Neural cell (in vitro differentiated cells): ENCODE data around the gene NELL1. TPM values are rescaled to one million over a fixed set of nuclear protein-coding genes. Genes with fewer than 3 reads are reported as not detected.

Experiments
- H2AFZ ChIP-seq: fragments of 200-600, 300-800 bp; sonication (generic), shearing (Covaris generic); 2 replicates; pipeline ENCODE4 v1.6.0; 2014; ENCODE audit warnings: low read depth, mild to moderate bottlenecking, antibody characterized with exemption, low read length, moderate library complexity
- H3F3A ChIP-seq: fragments of 200-600 bp; shearing (Covaris generic); 2 replicates; pipeline ENCODE4 v1.6.1; 2016; ENCODE audit warnings: mild to moderate bottlenecking, moderate library complexity, mixed read lengths, antibody characterized with exemption, low read length; ENCODE audit not compliant: insufficient read depth, poor library complexity, severe bottlenecking
- H3K27ac ChIP-seq: fragments of 200-600, 300-800 bp; sonication (generic), shearing (Covaris generic); 2 replicates; pipeline ENCODE4 v1.5.1; 2014; ENCODE audit warnings: mild to moderate bottlenecking, low read length, moderate library complexity
- H3K27me3 ChIP-seq: fragments of 300-800, 200-600 bp; sonication (generic), shearing (Covaris generic); 2 replicates; pipeline ENCODE4 v1.6.0; 2014; ENCODE audit warnings: mild to moderate bottlenecking, low read depth, low read length, moderate library complexity; ENCODE audit not compliant: insufficient read depth
- H3K36me3 ChIP-seq: fragments of 300-800, 200-600 bp; sonication (generic), shearing (Covaris generic); 2 replicates; pipeline ENCODE4 v1.5.1; 2014; ENCODE audit warnings: mild to moderate bottlenecking, antibody characterized with exemption, low read length, moderate library complexity; ENCODE audit not compliant: insufficient read depth
- H3K4me2 ChIP-seq: fragments of 300-800, 200-600 bp; sonication (generic), shearing (Covaris generic); 2 replicates; pipeline ENCODE4 v1.6.0; 2014; ENCODE audit warnings: mild to moderate bottlenecking, low read length
- H3K4me3 ChIP-seq: fragments of 300-800, 200-600 bp; sonication (generic), shearing (Covaris generic); 2 replicates; pipeline ENCODE4 v1.5.1; 2014; ENCODE audit warnings: mild to moderate bottlenecking, low read length, moderate library complexity
- H3K79me2 ChIP-seq: fragments of 200-600 bp; shearing (Covaris generic); replicated peaks from 2 replicates; pipeline ENCODE4 v1.6.0; 2014; ENCODE audit warnings: mild to moderate bottlenecking, low read length, moderate library complexity; ENCODE audit not compliant: insufficient read depth
- H3K9ac ChIP-seq: fragments of 300-800, 200-600 bp; sonication (generic), shearing (Covaris generic); 2 replicates; pipeline ENCODE4 v1.6.1; 2016; ENCODE audit warnings: mild to moderate bottlenecking, low read length, mixed read lengths
- H3K9me2 ChIP-seq: fragments of 200-600 bp; shearing (Covaris generic); 2 replicates; pipeline ENCODE4 v1.6.1; 2016; ENCODE audit warnings: mild to moderate bottlenecking, low read length, mixed read lengths; ENCODE audit not compliant: insufficient read depth
- H3K9me3 ChIP-seq: fragments of 200-600, 300-800 bp; sonication (generic), shearing (Covaris generic); 2 replicates; pipeline ENCODE4 v1.6.1; 2016; ENCODE audit warnings: mild to moderate bottlenecking, mixed run types, low read length, moderate library complexity, mixed read lengths
- H4K20me1 ChIP-seq: fragments of 200-600 bp; shearing (Covaris generic); 2 replicates; pipeline ENCODE4 v1.6.1; 2016; ENCODE audit warnings: mild to moderate bottlenecking, mixed run types; ENCODE audit not compliant: insufficient read depth
- EP300 ChIP-seq: fragments of 450-650 bp; conservative IDR thresholded peaks from 2 replicates; pipeline ENCODE4 v1.6.1; 2014; ENCODE audit warnings: antibody characterized with exemption, mild to moderate bottlenecking, moderate library complexity; ENCODE audit not compliant: poor library complexity, severe bottlenecking
- EZH2 ChIP-seq: fragments of 200-600, 300-800 bp; shearing (Covaris generic), sonication (generic); IDR thresholded peaks from 2 replicates; pipeline ENCODE4 v1.6.1; 2014; ENCODE audit warnings: antibody characterized with exemption, low read length, borderline replicate concordance, mild to moderate bottlenecking; ENCODE audit not compliant: insufficient read depth, poor library complexity, severe bottlenecking
- MXI1 ChIP-seq: fragments of 450-650 bp; conservative IDR thresholded peaks from 2 replicates; pipeline ENCODE4 v1.6.1; 2014; ENCODE audit warnings: antibody characterized with exemption, mild to moderate bottlenecking; ENCODE audit not compliant: poor library complexity, severe bottlenecking
- POLR2AphosphoS5 ChIP-seq: IDR thresholded peaks from 2 replicates; pipeline ENCODE4 v1.6.1; 2012
- RAD21 ChIP-seq: fragments of 450-650 bp; conservative IDR thresholded peaks from 2 replicates; pipeline ENCODE4 v1.6.1; 2014; ENCODE audit warnings: antibody characterized with exemption, mild to moderate bottlenecking, moderate library complexity
- SMC3 ChIP-seq: fragments of 450-650 bp; conservative IDR thresholded peaks from 2 replicates; pipeline ENCODE4 v1.6.1; 2014; ENCODE audit warnings: antibody characterized with exemption, mild to moderate bottlenecking, moderate library complexity; ENCODE audit not compliant: poor library complexity
- TAF1 ChIP-seq: IDR thresholded peaks from 2 replicates; pipeline ENCODE4 v1.6.1; 2012; ENCODE audit warnings: low read depth
- polyA plus RNA-seq: library from polyadenylated mRNA; depleted of rRNA; stranded (reverse); fragments of >200 nt; gene quantifications from 2 replicates; pipeline ENCODE4 v1.2.3, GENCODE V29; 2014
- TF ChIP-seq, protein P1 (sequence below): fragments of 450-650 bp; IDR thresholded peaks from 2 replicates; pipeline ENCODE4 v1.5.1; 2014; ENCODE audit warnings: antibody characterized with exemption, mild to moderate bottlenecking, moderate library complexity; ENCODE audit not compliant: poor library complexity, severe bottlenecking
- TF ChIP-seq, protein P2 (sequence below): IDR thresholded peaks from 2 replicates; pipeline ENCODE4 v1.6.1; 2012; ENCODE audit warnings: borderline replicate concordance

Gene NELL1
- polyA plus RNA-seq, 1 donor from 2014 or later: 70.4 TPM

DNA sequence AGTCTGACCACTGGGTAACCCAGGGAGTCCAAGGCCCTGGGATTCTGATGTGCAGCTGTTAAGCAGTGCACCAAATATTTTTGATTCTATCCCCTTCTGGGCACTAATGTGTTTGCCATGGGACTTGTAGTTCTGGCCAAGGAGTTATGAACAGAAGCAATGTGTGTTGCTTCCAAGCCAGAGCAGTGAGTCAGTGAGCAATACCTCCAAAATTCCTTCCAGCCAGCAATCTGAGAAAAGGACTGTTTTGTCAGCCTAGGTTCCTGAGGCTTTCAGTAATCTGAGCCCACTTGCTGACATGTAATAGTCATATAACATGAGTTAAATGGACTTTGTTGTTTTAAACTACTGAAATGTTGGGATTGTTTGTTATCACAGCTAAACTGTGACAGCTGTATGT, 311.4 kb downstream of the NELL1 start:
- H3K79me2 ChIP-seq: no peaks in the 10 kb centered on the region
- no peak overlapping the region for H3K27ac ChIP-seq
- no peak for TF ChIP-seq SMC3
- TF ChIP-seq POLR2AphosphoS5: no peak
- TF ChIP-seq EP300: no peak
- TF ChIP-seq TAF1: no peak
- TF ChIP-seq, protein P1, sequence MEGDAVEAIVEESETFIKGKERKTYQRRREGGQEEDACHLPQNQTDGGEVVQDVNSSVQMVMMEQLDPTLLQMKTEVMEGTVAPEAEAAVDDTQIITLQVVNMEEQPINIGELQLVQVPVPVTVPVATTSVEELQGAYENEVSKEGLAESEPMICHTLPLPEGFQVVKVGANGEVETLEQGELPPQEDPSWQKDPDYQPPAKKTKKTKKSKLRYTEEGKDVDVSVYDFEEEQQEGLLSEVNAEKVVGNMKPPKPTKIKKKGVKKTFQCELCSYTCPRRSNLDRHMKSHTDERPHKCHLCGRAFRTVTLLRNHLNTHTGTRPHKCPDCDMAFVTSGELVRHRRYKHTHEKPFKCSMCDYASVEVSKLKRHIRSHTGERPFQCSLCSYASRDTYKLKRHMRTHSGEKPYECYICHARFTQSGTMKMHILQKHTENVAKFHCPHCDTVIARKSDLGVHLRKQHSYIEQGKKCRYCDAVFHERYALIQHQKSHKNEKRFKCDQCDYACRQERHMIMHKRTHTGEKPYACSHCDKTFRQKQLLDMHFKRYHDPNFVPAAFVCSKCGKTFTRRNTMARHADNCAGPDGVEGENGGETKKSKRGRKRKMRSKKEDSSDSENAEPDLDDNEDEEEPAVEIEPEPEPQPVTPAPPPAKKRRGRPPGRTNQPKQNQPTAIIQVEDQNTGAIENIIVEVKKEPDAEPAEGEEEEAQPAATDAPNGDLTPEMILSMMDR: no peak
- TF ChIP-seq, protein P2, sequence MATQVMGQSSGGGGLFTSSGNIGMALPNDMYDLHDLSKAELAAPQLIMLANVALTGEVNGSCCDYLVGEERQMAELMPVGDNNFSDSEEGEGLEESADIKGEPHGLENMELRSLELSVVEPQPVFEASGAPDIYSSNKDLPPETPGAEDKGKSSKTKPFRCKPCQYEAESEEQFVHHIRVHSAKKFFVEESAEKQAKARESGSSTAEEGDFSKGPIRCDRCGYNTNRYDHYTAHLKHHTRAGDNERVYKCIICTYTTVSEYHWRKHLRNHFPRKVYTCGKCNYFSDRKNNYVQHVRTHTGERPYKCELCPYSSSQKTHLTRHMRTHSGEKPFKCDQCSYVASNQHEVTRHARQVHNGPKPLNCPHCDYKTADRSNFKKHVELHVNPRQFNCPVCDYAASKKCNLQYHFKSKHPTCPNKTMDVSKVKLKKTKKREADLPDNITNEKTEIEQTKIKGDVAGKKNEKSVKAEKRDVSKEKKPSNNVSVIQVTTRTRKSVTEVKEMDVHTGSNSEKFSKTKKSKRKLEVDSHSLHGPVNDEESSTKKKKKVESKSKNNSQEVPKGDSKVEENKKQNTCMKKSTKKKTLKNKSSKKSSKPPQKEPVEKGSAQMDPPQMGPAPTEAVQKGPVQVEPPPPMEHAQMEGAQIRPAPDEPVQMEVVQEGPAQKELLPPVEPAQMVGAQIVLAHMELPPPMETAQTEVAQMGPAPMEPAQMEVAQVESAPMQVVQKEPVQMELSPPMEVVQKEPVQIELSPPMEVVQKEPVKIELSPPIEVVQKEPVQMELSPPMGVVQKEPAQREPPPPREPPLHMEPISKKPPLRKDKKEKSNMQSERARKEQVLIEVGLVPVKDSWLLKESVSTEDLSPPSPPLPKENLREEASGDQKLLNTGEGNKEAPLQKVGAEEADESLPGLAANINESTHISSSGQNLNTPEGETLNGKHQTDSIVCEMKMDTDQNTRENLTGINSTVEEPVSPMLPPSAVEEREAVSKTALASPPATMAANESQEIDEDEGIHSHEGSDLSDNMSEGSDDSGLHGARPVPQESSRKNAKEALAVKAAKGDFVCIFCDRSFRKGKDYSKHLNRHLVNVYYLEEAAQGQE: no peak
- no peak for TF ChIP-seq EZH2
- TF ChIP-seq MXI1: no peak
- no peak for TF ChIP-seq RAD21
- no peaks in the 10 kb centered on the region for H3F3A ChIP-seq
- H3K9ac ChIP-seq: no peak overlapping the region
- no peak overlapping the region for H2AFZ ChIP-seq
- no peaks in the 10 kb centered on the region for H3K27me3 ChIP-seq
- no peak overlapping the region for H3K4me2 ChIP-seq
- no peaks in the 10 kb centered on the region for H3K9me2 ChIP-seq
- no peak overlapping the region for H3K4me3 ChIP-seq
- H3K36me3 ChIP-seq: no peaks in the 10 kb centered on the region
- H4K20me1 ChIP-seq: no peaks in the 10 kb centered on the region
- no peaks in the 10 kb centered on the region for H3K9me3 ChIP-seq

DNA sequence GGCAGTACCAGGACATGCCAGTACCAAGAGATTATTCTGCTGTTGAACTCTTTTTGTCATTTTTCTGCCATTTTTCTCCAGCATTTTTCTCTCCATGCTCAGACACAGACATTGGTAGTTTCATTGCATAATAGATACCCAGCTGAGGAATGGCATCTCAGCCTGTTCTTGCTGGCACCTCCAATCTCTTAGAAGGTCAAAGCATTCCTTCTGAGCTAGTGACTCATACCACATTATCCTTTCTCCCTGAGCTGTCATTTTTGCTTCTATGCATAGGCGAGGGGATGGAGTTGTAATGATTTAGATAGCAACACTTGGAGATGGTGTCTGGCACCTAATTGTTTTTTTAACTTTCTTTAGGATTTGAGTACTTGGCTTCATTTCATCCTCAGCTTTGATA, 321.1 kb downstream of the NELL1 start:
- no peak overlapping the region for H3K27ac ChIP-seq
- TF ChIP-seq TAF1 (no peak), MXI1 (no peak), EP300 (no peak)
- no peaks in the 10 kb centered on the region for H3K79me2 ChIP-seq
- no peak overlapping the region for H3K4me2 ChIP-seq
- H2AFZ ChIP-seq: no peak overlapping the region
- H3K9me2 ChIP-seq: no peaks in the 10 kb centered on the region
- no peaks in the 10 kb centered on the region for H3K27me3 ChIP-seq
- H3K9me3 ChIP-seq: no peaks in the 10 kb centered on the region
- no peaks in the 10 kb centered on the region for H4K20me1 ChIP-seq
- H3K9ac ChIP-seq: no peak overlapping the region
- no peaks in the 10 kb centered on the region for H3F3A ChIP-seq
- H3K4me3 ChIP-seq: no peak overlapping the region
- H3K36me3 ChIP-seq: no peaks in the 10 kb centered on the region

DNA sequence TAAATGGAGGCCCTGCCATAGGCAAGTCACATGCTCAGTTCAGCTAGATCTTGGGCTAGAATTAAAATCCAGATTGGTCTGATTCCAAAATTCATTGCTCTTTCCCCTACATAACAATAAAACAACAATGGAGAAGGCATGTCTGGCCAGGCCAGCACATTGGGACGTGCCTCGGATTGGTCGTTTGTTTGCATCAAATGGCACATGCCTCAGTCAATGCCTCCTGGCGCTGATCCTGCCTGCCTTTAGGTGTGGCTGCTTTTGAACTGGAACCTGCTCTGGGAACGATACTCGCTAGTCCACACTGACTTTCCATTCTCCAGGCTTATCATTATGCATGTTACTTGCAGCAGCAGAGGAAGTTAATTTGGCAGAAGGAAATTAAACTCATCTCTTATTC, 322.1 kb downstream of the NELL1 start:
- Histone ChIP-seq H3K36me3 (no peaks in the 10 kb centered on the region), H3K79me2 (no peaks in the 10 kb centered on the region), H3K4me2 (no peak overlapping the region), H3K9me2 (no peaks in the 10 kb centered on the region), H2AFZ (no peak overlapping the region), H3K4me3 (no peak overlapping the region), H3K27me3 (no peaks in the 10 kb centered on the region), H3F3A (no peaks in the 10 kb centered on the region), H3K9ac (no peak overlapping the region), H3K9me3 (no peaks in the 10 kb centered on the region), H4K20me1 (no peaks in the 10 kb centered on the region), H3K27ac (no peak overlapping the region)
- no peak for TF ChIP-seq SMC3
- no peak for TF ChIP-seq EZH2
- no peak for TF ChIP-seq TAF1
- no peak for TF ChIP-seq POLR2AphosphoS5
- TF ChIP-seq, protein P1: no peak
- no peak for TF ChIP-seq RAD21
- TF ChIP-seq MXI1: no peak
- TF ChIP-seq EP300: no peak
- TF ChIP-seq, protein P2: no peak
